ENCODE results near the gene AFP. TPM values are rescaled to one million over a fixed set of nuclear protein-coding genes. Genes with fewer than 3 reads are reported as not detected.

AFP gene
- polyA plus RNA-seq, 1 donor (not counting 4 experiments of a cell fraction or from before 2014, with no cell fraction given), result 1.8 TPM

GRCh38 chr4:73407227-73407673, 28.8 kb upstream of the AFP start:
- no peaks in the 10 kb centered on the region for H3K9me3 ChIP-seq (ENCODE audit: control insufficient read depth, low read depth, low read length)
- no peaks in the 10 kb centered on the region for H4K20me1 ChIP-seq (ENCODE audit: control insufficient read depth, extremely low read depth, insufficient read depth, low read length)
- no peak for DNase-seq (ENCODE audit: low read depth, low spot score)
- H3K9me1 ChIP-seq (ENCODE audit: control insufficient read depth, extremely low read depth, insufficient read depth, low read length), result no peaks in the 10 kb centered on the region
- FAIRE-seq, result no peak
- no peaks in the 10 kb centered on the region for H3K27me3 ChIP-seq (ENCODE audit: control insufficient read depth, extremely low read depth, insufficient read depth, low read length)
- no peak overlapping the region for H3K4me3 ChIP-seq (ENCODE audit: control insufficient read depth in 2 of 3, extremely low read depth in 1 of 3, insufficient read depth in 2 of 3, low read depth in 1 of 3, low read length in 3 of 3)
- dilution Hi-C loops (cut with MboI; ENCODE audit: extremely low pct_ligation_motif_present, low sequenced_read_pairs), result no loop called here
- TF ChIP-seq, protein P1, sequence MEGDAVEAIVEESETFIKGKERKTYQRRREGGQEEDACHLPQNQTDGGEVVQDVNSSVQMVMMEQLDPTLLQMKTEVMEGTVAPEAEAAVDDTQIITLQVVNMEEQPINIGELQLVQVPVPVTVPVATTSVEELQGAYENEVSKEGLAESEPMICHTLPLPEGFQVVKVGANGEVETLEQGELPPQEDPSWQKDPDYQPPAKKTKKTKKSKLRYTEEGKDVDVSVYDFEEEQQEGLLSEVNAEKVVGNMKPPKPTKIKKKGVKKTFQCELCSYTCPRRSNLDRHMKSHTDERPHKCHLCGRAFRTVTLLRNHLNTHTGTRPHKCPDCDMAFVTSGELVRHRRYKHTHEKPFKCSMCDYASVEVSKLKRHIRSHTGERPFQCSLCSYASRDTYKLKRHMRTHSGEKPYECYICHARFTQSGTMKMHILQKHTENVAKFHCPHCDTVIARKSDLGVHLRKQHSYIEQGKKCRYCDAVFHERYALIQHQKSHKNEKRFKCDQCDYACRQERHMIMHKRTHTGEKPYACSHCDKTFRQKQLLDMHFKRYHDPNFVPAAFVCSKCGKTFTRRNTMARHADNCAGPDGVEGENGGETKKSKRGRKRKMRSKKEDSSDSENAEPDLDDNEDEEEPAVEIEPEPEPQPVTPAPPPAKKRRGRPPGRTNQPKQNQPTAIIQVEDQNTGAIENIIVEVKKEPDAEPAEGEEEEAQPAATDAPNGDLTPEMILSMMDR (optimal IDR thresholded peaks at IDR 0.05 in 1 of 3, IDR thresholded peaks at IDR 0.05 in 1 of 3, conservative IDR thresholded peaks at IDR 0.05 in 1 of 3; ENCODE audit: extremely low read depth in 1 of 3, insufficient read depth in 2 of 3, low read length in 3 of 3), result no peak
- TF ChIP-seq EZH2 (IDR thresholded peaks at IDR 0.05; ENCODE audit: low read length), result no peak
- H3K27ac ChIP-seq (ENCODE audit: control insufficient read depth, insufficient read depth, low read length), result no peak overlapping the region
- H3K9ac ChIP-seq (ENCODE audit: control insufficient read depth, extremely low read depth, insufficient read depth, low read length), result no peak overlapping the region
- no peaks in the 10 kb centered on the region for H3K4me1 ChIP-seq (ENCODE audit: control insufficient read depth, extremely low read depth, insufficient read depth, low read length)
- no peaks in the 10 kb centered on the region for H3K36me3 ChIP-seq (ENCODE audit: control insufficient read depth in 2 of 2, extremely low read depth in 1 of 2, insufficient read depth in 2 of 2, low read length in 2 of 2)
- H3K4me2 ChIP-seq (ENCODE audit: control insufficient read depth, extremely low read depth, insufficient read depth, low read depth, low read length), result no peak overlapping the region
- H3K79me2 ChIP-seq (ENCODE audit: control insufficient read depth, insufficient read depth, low read length), result no peaks in the 10 kb centered on the region
- no peak overlapping the region for H2AFZ ChIP-seq (ENCODE audit: control insufficient read depth, low read length)

- Histone ChIP-seq H3K4me3 (ENCODE audit: control insufficient read depth in 2 of 3, extremely low read depth in 1 of 3, insufficient read depth in 2 of 3, low read depth in 1 of 3, low read length in 3 of 3) (no peak overlapping the region), H3K9me3 (ENCODE audit: control insufficient read depth, low read depth, low read length) (no peaks in the 10 kb centered on the region), H3K36me3 (ENCODE audit: control insufficient read depth in 2 of 2, extremely low read depth in 1 of 2, insufficient read depth in 2 of 2, low read length in 2 of 2) (no peaks in the 10 kb centered on the region), H3K4me2 (ENCODE audit: control insufficient read depth, extremely low read depth, insufficient read depth, low read depth, low read length) (no peak overlapping the region), H3K79me2 (ENCODE audit: control insufficient read depth, insufficient read depth, low read length) (no peaks in the 10 kb centered on the region), H3K4me1 (ENCODE audit: control insufficient read depth, extremely low read depth, insufficient read depth, low read length) (no peaks in the 10 kb centered on the region), H3K27ac (ENCODE audit: control insufficient read depth, insufficient read depth, low read length) (no peak overlapping the region), H2AFZ (ENCODE audit: control insufficient read depth, low read length) (no peak overlapping the region), H3K27me3 (ENCODE audit: control insufficient read depth, extremely low read depth, insufficient read depth, low read length) (no peaks in the 10 kb centered on the region), H3K9me1 (ENCODE audit: control insufficient read depth, extremely low read depth, insufficient read depth, low read length) (no peaks in the 10 kb centered on the region), H3K9ac (ENCODE audit: control insufficient read depth, extremely low read depth, insufficient read depth, low read length) (no peak overlapping the region), H4K20me1 (ENCODE audit: control insufficient read depth, extremely low read depth, insufficient read depth, low read length) (no peaks in the 10 kb centered on the region)
- no peak for TF ChIP-seq EZH2 (IDR thresholded peaks at IDR 0.05; ENCODE audit: low read length)
- TF ChIP-seq, protein P1 (optimal IDR thresholded peaks at IDR 0.05 in 1 of 3, IDR thresholded peaks at IDR 0.05 in 1 of 3, conservative IDR thresholded peaks at IDR 0.05 in 1 of 3; ENCODE audit: extremely low read depth in 1 of 3, insufficient read depth in 2 of 3, low read length in 3 of 3), result no peak
- dilution Hi-C loops (cut with MboI; ENCODE audit: extremely low pct_ligation_motif_present, low sequenced_read_pairs), result no loop called here
- FAIRE-seq (no peak), DNase-seq (ENCODE audit: low read depth, low spot score) (no peak)
These were observed 27.7 kb upstream of the AFP start for GRCh38 chr4:73408181-73408867.

Measured in keratinocyte (primary cell).